CD4-positive, alpha-beta T cell treated with Interleukin-4 for 4 hours (primary cell): ENCODE data around the gene CLDN14.

Experiments
- DNase-seq: peaks from one replicate; pipeline ENCODE4 v3.0.0-alpha.2; 2020

Gene CLDN14

GRCh38 chr21:36430841-36431240 is 49.1 kb downstream of the CLDN14 start:
- DNase-seq, result no peak

- peak; percentile 85 for DNase-seq
These were observed 49.9 kb downstream of the CLDN14 start for GRCh38 chr21:36429947-36430546.

GRCh38 chr21:36428761-36429432 is 51.0 kb downstream of the CLDN14 start:
- no peak for DNase-seq

- DNase-seq, result no peak
These were observed 52.4 kb downstream of the CLDN14 start for GRCh38 chr21:36427502-36427901.

GRCh38 chr21:36425286-36425685 is 54.6 kb downstream of the CLDN14 start:
- no peak for DNase-seq

- no peak for DNase-seq
These were observed 55.3 kb downstream of the CLDN14 start for GRCh38 chr21:36424592-36424991.

GRCh38 chr21:36423771-36424433 is 56.0 kb downstream of the CLDN14 start:
- no peak for DNase-seq

- DNase-seq, result peak; percentile 12
These were observed 57.4 kb downstream of the CLDN14 start for GRCh38 chr21:36422279-36423098.

GRCh38 chr21:36420571-36421339 is 59.2 kb downstream of the CLDN14 start:
- no peak for DNase-seq

- peak; percentile 39 for DNase-seq
These were observed 59.9 kb downstream of the CLDN14 start for GRCh38 chr21:36419996-36420395.

- no peak for DNase-seq
These were observed 60.7 kb downstream of the CLDN14 start for GRCh38 chr21:36419241-36419640.

GRCh38 chr21:36415375-36415774 is 64.5 kb downstream of the CLDN14 start:
- DNase-seq, result no peak

GRCh38 chr21:36412916-36413315 is 67.0 kb downstream of the CLDN14 start:
- no peak for DNase-seq

- DNase-seq, result no peak
These were observed 68.6 kb downstream of the CLDN14 start for GRCh38 chr21:36411301-36411700.
